CD4-positive, alpha-beta T cell treated with Interleukin-17A for 4 hours (primary cell): ENCODE results near the gene KLHL4.
"Not testable (repeated sequence)": the region's sequence is repeated elsewhere in the genome, so short reads cannot be mapped to it uniquely, and the experiment has no call there.

ENCODE experiments used
- DNase-seq: peaks from one replicate; pipeline ENCODE4 v3.0.0-alpha.2; 2020; ENCODE audit warnings: mixed read lengths

KLHL4 gene

DNA sequence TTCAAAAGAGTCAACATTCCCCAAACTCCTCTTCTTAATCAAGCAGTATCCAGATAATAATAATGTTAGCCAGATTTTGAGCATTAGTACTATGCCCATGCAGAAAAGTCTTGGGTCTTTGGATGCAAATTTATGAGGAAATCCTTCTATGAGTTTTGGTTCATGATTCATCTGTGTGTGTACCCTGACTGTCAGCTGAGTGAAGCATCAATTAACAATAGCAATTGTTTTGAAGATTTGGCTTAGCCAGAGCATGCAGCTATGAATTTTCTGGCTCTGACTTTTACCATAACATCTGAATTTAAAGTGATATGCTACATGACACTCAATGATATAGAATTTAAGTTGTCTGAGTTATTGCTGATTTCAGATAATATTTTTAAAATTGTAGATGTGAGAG is 145.8 kb downstream of the KLHL4 start:
- no peak for DNase-seq

DNA sequence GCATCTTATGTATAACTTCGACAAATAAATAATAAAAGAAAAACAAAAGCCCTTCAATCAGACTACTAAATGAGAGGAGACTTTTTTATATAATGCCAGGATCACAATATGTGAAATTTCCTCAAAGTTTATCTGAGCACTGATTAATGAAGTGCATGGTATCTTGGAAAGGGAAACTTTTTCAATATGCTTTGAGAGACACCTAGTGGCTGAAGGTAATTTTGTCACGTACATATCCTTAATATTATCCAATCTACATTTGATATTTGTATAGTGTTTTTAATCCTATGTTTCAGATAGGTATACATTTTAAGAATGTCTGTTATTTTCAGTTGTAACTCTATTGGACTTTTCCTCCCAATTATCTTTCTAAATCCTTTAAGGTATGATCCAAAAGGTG is 146.8 kb downstream of the KLHL4 start:
- DNase-seq = no peak

DNA sequence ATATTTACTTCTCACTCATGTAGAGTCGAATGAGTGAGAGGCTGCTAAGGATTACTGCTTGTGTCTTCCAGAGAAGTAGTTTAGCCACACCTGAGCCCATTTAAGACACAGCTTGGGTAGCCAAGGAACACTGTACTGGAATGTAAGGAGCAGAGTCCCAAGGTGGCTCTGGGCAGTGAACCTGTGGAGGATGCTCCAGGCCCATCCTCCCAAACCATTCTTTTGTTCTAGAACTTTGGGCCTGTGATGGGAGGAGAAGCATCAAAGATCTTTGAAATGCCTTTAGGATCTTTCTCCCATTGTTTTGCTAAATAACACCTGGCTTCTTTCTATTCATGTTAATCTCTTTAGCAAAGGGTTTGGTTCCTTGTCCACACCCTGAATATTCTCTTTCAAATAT is 162.2 kb downstream of the KLHL4 start:
- DNase-seq = no peak

DNA sequence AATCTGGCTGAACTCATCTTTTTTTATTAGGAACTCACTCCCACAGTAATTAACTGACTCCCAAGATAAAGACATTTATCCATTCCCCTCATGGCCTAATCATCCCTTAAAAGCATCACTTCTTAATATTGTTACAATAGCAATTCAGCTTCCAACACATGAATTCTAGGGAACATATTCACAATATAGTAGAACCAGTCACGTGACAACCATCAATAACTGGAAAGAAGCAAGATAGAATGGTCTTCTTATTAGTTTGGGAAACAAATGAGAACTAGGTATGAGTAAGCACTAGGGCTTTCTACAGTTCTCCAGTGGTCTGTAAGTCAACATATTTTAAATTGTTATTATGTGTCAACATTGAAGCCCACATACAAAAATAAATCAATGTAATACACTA is 170.1 kb downstream of the KLHL4 start:
- DNase-seq = no peak

DNA sequence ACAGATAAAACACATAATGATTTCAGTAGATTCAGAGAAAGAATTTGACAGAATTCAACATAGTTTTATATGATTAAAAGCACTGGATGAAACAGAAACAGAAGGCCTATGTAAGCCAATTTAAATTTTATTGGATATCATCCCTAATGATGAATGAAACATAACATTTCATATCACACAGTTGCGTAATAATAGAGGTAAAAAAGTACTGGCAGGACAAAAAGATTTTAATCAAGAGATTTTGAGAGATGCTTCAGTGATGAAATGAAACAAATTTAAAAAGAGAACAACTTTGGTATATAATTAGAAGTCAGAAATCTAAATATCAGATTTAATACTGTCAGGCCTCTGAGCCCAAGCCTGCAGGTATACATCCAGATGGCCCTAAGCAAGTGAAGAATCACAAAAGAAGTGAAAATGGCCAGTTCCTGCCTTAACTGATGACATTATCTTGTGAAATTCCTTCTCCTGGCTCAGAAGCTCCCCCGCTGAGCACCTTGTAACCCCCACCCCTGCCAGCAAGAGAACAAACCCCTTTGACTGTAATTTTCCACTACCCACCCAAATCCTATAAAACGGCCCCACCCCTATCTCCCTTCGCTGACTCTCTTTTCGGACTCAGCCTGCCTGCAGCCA is 170.6 kb downstream of the KLHL4 start:
- not testable (repeated sequence) for DNase-seq

DNA sequence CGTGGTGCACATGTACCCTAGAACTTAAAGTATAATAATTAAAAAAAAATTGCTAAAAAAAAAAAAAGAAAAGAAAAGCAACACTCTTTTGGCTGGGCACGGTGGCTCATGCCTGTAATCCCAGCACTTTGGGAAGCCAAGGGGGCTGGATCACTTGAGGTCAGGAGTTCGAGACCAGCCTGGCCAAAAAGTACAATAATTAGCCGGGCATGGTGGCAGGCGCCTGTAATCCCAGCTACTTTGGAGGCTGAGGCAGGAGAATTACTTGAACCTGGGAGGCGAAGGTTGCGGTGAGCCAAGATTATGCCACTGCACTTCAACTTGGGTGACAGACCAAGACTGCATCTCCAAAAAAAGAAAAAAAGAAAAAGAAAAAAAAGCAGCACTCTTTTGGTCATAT is 171.6 kb downstream of the KLHL4 start:
- DNase-seq = not testable (repeated sequence)

DNA sequence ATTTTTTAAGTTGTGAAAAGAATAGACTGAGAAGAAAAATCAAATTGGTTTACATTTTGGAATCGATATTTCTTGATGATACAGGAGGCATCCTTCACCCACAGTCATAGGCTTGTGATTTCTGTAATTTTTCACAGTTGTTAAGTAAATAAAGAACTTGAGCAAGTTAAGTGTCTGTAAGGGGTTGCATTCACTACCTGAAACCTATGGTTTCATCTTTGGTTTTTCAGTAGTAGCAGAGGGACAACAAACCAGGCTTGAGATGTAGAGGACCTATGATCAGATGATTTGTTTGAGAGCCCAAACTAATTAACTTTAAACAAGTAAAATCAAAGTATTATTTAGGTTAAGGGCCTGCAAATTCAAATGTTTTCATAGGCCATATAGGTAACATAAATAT is 175.6 kb downstream of the KLHL4 start:
- DNase-seq = no peak

DNA sequence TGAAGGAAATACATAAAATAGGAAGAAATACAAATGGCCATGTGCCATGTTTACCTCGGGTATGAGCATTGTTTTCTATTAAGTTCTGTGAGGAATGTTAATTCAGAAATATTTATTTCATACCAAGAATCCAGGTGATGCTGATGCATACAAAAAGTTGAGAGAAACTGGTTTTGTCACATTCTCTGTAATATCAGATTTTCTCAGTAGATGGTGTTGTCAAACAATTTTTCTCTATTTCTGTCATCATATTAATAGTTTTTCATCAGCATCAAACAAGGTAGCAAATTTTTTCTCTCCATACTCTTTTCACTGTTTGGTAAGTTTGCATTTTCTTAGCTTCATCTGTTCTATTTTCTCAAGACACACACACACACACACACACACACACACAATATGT is 179.8 kb downstream of the KLHL4 start:
- DNase-seq = no peak

DNA sequence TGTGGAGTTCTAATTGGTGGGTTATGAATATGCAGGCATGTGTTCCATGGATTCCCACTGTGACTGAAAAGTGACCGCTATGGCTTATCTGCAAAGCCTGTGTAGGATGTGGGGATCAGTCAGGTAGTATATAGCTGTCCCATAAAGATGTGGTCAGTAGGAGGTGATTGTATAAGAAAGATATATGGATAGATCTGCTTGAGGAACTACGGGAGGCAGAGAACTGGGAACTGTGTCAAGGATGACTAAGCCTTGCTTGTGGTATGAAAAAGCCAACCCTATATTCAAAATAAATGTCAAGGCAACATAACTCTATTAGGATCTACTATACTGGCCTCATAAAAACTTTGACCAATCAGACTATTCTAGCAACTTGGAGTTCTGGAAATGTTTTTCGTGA is 185.2 kb downstream of the KLHL4 start:
- DNase-seq = no peak

DNA sequence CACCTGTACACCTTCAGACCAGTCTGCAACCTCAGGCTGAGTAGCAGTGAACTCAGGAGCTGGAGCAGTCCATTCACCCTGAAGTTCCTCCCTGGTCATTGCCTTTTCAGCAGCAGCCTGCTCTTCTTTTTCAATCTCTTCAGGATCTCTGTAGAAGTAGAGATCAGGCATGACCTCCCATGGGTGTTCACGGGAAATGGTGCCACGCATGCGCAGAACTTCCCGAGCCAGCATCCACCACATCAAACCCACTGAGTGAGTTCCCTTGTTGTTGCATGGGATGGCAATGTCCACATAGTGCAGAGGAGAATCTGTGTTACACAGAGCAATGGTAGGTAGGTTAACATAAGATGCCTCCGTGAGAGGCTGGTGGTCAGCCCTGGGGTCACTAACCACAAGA is 185.9 kb downstream of the KLHL4 start:
- DNase-seq = not testable (repeated sequence)

DNA sequence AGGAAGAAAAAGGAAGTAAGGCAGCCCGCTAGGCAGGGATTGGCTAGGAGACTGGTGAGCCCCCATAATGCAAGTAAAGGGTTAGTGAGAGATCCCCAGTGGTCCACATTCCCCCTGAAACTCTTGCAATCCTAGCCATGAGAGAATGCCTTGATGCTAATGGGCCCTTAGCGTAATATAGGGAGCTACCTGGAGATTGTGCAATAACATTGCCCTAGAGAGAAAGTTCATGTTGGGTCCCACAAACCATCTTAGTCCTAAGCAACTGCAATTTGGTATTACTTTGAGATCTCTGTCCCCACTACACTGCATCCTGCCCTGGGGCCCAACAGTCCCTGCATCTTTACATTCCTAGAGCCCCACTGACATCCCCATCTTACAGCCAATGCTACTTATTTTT is 188.5 kb downstream of the KLHL4 start:
- no peak for DNase-seq

DNA sequence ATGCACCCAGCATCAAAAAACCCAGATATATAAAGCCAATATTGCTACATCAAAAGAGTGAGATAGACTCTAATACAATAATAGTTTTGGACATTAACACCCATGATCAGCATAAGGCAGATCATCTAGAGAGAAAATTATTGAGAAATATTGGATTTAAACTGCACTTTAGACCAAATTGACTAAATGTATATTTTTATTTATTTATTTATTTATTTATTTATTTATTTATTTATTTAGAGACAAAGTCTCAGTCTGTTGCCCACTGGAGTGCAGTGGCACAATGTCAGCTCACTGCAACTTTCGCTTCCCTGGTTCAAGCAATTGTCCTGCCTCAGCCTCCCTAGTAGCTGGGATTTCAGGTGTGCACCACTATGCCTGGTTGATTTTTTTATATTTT is 193.0 kb downstream of the KLHL4 start:
- no peak for DNase-seq
